Gastroesophageal sphincter (tissue), 3 donors: ENCODE measurements around the gene TRIM56.

Experiments used
- CTCF ChIP-seq, 4 experiments: fragments of 200-600 bp in 2 of 4; fragments of 450-650 bp in 2 of 4; sonication (generic) in 1 of 4; IDR thresholded peaks; one replicate each; pipeline ENCODE4 v1.5.1; 2017 to 2019; ENCODE audit warnings: antibody characterized with exemption in 4 of 4, mild to moderate bottlenecking in 2 of 4, moderate library complexity in 2 of 4
- POLR2A ChIP-seq, 2 donors: fragments of 450-650 bp; IDR thresholded peaks; one replicate each; pipeline ENCODE4 v1.6.1; 2017; ENCODE audit warnings: antibody characterized with exemption in 2 of 2, mild to moderate bottlenecking in 2 of 2, moderate library complexity in 1 of 2
- POLR2AphosphoS5 ChIP-seq: sonication (generic); formaldehyde crosslinking; IDR thresholded peaks from one replicate; pipeline ENCODE4 v1.6.1; 2017; ENCODE audit warnings: antibody characterized with exemption

GRCh38 chr7:101106386-101106785 is 21.1 kb downstream of the TRIM56 start:
- no peak for TF ChIP-seq POLR2A (IDR thresholded peaks at IDR 0.05)
- TF ChIP-seq CTCF (IDR thresholded peaks at IDR 0.05) = no peak
- no peak for TF ChIP-seq POLR2AphosphoS5
